Anterior cingulate cortex (tissue), 58 donors: Measurements from ENCODE around the gene LIMA1.
"Not testable (repeated sequence)": the region's sequence is repeated elsewhere in the genome, so short reads cannot be mapped to it uniquely, and the experiment has no call there.

Experiments
- DNase-seq, 58 donors: peaks; one replicate each; lab custom pipeline; 2025; lab: John Stamatoyannopoulos, UW

The LIMA1 gene

GRCh38 chr12:50290692-50291091 is 7.4 kb upstream of the LIMA1 start:
- DNase-seq: not testable (repeated sequence)

GRCh38 chr12:50287271-50287670 is 4.0 kb upstream of the LIMA1 start:
- no peak for DNase-seq

DNA sequence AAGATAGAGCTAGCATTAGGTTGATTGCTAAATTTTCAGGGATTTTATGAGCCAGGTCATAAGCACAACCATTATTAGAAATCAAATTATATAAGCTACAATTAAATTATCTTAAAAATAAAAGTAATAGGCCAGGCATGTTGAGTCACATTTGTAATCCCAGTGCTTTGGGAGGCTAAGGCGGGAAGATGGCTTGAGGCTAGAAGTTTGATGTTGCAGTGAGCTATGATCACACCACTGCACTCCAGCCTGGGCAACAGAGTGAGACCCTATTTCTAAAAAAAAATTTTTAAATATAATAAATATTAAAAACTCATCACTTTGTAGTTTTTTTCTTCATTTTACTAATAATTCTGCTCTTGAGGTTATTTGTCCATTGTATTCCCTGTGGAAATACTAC is 1.9 kb upstream of the LIMA1 start:
- DNase-seq: no peak

DNA sequence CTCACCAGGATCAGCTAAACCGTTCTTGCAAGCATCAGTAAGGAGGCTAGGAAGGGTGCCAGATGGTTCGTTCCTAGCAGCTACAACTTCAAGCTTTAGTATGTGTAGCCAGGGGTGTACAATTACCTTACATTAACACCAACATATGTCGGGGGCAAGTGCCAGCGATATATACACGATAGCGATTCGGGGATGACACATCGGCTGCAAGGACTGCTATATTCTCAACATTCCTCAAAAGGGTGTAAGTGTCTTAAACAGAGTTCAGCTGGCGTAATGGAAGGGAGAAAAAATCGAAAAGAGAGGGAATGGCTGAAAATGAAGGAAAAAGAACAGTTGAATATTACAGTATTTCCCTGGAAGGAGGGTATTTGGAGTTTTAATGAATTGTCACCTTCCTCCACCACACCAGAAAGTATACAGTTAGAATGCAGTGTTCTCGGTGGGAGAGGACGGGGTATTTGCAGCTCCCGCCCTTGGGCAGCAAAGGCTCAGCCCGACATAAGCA is 545 bp downstream of the LIMA1 start:
- DNase-seq: peak in 4 of 58 donors; percentile 0 to 10 (median 5)

GRCh38 chr12:50279501-50279900 is 3.8 kb downstream of the LIMA1 start:
- DNase-seq: no peak

DNA sequence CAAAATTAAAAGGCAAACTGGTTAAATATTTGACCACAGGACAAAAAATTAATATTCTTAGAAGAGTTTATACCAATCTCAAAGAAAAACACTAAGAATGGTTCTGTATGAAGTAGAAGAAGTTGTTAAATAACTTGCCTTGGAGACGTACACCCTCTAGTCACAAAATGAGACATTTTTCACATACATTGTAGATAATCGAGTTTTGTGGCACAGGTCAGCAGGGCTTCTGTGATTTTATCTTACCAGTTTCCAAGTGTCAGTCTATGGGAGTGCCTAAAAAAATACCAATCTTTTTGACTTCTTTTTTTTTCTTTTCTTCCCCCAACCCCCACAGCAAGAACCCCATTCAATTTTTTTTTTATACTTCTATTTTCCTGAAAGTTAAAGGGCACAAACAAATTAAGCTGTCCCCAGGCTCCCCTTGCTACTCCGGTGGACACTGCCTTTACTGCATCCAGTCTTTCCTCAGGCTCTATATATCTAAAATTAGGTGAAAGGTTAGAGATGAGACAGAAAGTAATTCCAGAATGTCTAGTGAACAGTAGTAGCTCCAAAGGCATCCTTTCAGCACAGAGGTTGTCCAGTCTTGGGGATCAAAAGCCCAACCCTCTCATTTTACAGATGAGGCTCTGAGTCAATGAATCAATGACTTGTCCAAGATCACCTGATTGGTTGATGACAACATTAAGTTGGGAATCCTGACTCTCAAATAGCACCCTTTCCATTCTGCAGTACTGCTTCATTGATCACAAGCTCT is 6.2 kb downstream of the LIMA1 start:
- no peak for DNase-seq

GRCh38 chr12:50276068-50276467 is 7.3 kb downstream of the LIMA1 start:
- DNase-seq: no peak

DNA sequence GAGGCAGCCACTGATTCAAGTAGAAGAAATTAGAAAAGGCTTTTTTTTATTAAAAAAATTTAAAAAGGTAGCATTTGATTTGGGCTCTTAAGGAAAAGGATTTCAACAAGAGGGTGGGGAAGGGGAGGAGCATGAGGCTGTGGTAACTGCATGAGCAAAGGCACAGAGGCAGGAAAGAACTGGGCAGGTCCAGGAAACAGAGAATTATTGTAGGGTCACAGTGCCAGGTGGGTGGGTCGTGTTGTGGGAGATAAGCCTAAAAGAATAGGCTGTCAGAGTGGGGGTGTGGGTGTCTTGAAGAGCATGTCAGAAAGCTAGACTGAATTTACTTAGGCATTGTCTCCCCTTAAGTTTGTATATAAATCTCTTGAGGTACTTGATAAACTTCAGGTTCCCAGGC is 7.8 kb downstream of the LIMA1 start:
- no peak for DNase-seq

GRCh38 chr12:50275127-50275526 is 8.2 kb downstream of the LIMA1 start:
- DNase-seq: not testable (repeated sequence)

DNA sequence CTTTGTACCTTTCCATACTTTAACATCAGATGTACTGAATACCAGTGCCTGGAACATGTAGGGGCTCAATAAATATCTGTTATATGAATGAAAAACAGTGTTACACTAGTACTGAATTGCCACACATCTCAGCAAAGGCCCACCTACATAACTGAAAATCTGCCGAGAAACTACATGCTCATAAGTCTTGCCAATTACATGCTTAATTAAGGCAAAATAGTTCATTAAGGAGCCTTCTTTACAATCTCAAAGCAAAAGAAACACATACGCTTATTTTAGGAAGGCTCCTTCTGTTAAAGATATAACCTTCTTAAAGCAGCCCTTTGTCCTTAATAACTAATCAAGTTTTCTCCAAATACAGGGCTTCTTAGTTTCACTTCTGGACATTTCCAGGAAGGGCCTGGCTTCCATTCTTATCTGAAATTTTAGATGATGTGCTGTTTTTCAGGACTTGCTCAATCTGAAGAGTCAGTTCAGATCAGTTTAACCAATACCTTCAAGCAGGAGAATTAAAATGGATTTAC is 11.5 kb downstream of the LIMA1 start:
- DNase-seq: no peak

DNA sequence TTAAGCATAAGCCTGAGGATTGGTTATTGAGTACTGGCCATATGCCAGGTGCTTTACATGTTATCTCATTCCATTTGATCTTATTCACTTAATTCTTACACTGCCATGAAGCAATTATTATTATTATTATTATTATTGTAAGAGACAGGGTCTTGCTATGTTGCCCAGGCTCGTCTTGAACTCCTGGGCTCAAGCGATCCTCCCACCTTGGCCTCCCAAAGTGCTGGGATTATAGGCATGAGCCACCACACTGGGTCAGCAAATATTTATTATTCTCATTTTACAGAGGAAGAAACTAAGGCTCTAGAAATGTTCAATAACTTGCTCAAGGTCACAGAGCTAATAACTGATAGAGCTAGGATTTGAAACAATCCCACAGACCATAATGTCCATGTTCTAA is 14.8 kb downstream of the LIMA1 start:
- DNase-seq: no peak

GRCh38 chr12:50265770-50266524 is 17.4 kb downstream of the LIMA1 start:
- no peak for DNase-seq

DNA sequence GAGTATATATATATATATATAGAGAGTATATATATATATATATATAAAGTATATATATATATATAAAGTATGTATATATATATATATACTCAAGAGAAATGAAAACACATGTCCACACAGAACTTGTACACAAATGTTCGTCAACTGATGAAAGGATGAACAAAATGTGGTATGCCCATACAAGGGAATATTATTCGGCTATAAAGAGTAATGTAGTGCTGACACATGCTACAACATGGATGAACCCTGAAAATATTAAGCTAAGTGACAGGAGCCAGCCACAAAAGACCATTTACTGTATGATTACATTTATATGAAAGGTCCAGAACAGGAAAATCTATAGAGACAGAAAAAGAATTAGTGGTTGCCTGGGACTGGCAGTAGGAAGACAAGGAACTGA is 19.5 kb downstream of the LIMA1 start:
- DNase-seq: no peak

DNA sequence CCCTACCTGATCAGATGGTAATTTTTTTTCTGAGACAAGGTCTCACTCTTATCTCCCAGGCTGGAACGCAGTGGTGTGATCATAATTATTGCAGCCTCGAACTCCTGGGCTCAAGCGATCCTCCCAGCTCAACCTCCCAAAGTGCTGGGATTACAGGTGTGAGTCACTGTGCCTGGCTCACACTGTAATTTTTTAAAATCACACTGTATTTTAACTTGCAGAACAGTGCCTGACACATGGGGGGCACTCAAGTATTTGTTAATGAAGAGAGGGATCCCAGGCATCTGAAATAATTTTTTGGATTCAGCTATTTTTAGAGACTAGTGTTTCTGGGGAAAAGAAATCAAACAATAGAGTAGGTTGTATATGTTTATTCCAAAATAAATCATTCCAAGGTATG is 21.7 kb downstream of the LIMA1 start:
- no peak for DNase-seq

- DNase-seq: peak in 1 of 58 donors; percentile 0
Observed at GRCh38 chr12:50258167-50258551, 25.2 kb downstream of the LIMA1 start.

DNA sequence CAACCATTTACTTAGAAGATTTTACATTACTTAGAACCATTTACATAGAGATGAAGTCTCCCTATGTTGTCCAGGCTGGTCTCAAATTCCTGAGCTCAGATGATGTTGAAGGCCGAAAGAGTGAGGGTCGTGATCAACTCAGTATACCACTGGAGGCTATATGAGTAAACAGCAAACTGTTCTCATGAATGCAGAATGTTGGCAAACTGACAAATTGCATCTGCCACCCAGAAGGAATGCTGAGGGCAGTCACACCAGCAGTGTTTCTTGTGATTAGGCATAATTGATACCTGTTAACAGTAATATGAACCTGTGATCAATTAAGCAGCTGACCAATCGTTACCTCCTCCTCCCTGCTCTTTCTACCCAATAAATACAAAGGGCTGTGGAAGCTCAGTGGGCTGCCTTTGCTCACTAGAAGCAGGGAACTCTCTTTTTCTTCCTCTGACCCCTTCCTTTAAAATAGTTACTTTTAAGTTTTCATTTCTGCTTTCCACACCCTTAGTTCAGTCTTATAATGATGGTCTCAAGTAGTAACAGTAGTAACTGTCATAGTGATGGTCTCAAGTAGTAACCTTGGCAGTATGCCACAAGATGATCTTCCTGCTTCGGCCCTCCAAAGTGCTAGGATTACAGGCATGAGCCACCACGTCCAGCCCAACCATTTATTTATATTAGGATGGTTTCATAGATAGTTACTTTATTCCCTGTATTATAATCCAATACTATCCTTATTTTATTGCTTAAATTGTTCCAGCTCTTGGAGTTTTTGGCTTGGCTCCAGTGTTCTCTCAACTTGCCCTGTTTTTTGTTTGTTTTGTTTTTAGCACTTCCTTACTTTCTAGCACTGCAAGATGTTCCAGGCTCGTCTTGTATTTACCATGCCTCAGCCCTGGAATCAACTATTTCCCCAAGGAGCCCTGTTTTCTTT is 25.8 kb downstream of the LIMA1 start:
- peak in 1 of 58 donors; percentile 12 for DNase-seq

DNA sequence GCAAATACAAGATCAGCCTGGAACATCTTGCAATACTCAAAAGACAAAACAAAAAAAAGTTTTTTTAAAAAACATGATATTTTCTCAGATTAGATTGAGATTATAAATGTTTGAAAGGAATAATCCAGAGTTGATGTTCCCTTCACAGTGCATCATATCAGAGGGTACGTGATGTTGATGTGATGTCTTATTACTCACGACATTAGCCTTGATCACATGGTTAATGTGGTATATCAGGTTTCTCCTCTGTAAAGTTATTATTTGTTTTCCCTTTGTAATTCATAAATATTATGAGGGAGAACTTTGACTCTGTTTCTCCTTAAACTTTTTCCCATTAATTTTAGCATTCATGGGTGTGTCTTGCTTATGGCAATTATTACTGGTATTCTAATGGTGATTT is 26.6 kb downstream of the LIMA1 start:
- no peak for DNase-seq

- DNase-seq: no peak
Observed at GRCh38 chr12:50252977-50253602, 30.2 kb downstream of the LIMA1 start.

GRCh38 chr12:50251619-50252252 is 31.6 kb downstream of the LIMA1 start:
- no peak for DNase-seq
